ENCODE measurements around the gene ASB3. TPM values are rescaled to one million over a fixed set of nuclear protein-coding genes. Genes with fewer than 3 reads are reported as not detected.

Gene ASB3
- polyA plus RNA-seq, 3 donors = 6.7 to 14.9 (median 8.1) TPM

GRCh38 chr2:53756644-53757043 is 30.1 kb downstream of the ASB3 start:
- Mint-ChIP-seq H3K4me1 (no peaks in the 10 kb centered on the region), H3K36me3 (peaks cover 32 to 44% of the 10 kb centered on the region in 2 donors), H3K27me3 (ENCODE audit: low read depth in 3 of 3) (no peaks in the 10 kb centered on the region), H3K9me3 (no peaks in the 10 kb centered on the region), H3K4me3 (no peak overlapping the region), H3K27ac (no peak overlapping the region)
- H3K9ac ChIP-seq (ENCODE audit: insufficient read depth, low read length, poor library complexity, severe bottlenecking) = no peak overlapping the region
- peaks cover 7 to 46% of the 10 kb centered on the region in 2 donors for H3K36me3 ChIP-seq (replicated peaks in 1 of 2; ENCODE audit: control insufficient read depth in 1 of 2, insufficient read depth in 2 of 2, low read length in 2 of 2)
- no peaks in the 10 kb centered on the region for H3K9me3 ChIP-seq (replicated peaks in 1 of 2; ENCODE audit: control insufficient read depth in 1 of 2, insufficient read depth in 1 of 2, low read length in 2 of 2)
- no peaks in the 10 kb centered on the region for H4K20me1 ChIP-seq (ENCODE audit: insufficient read depth, low read length)
- WGBS (ENCODE audit: insufficient coverage) = 97% methylated on average over 13 of the region's 15 CpGs
- no peak for TF ChIP-seq CTCF (IDR thresholded peaks at IDR 0.05)
- intact Hi-C loops (cut with micrococcal nuclease) = no loop called here
- no peaks in the 10 kb centered on the region for H3K4me1 ChIP-seq (ENCODE audit: control insufficient read depth in 1 of 2, insufficient read depth in 2 of 2, low read length in 2 of 2)
- no peak overlapping the region for H2AFZ ChIP-seq (ENCODE audit: insufficient read depth, low read depth, low read length, poor library complexity, severe bottlenecking)
- no peaks in the 10 kb centered on the region for H3K27me3 ChIP-seq (ENCODE audit: control insufficient read depth in 2 of 2, insufficient read depth in 2 of 2, low read length in 2 of 2)
- H3K4me3 ChIP-seq (replicated peaks in 1 of 3; ENCODE audit: low read depth in 2 of 3, low read length in 3 of 3) = no peak overlapping the region
- no peak overlapping the region for H3K4me2 ChIP-seq (replicated peaks; ENCODE audit: extremely low read depth, low read length, poor library complexity, severe bottlenecking)
- H3K27ac ChIP-seq (ENCODE audit: low read depth in 1 of 2, low read length in 2 of 2) = no peak overlapping the region
- DNase-seq = no peak
- no peaks in the 10 kb centered on the region for H3K79me2 ChIP-seq (ENCODE audit: insufficient read depth, low read length)

- no peak for DNase-seq
- no CpG with 5 or more reads among the region's 2 CpGs for WGBS (ENCODE audit: insufficient coverage)
- no peaks in the 10 kb centered on the region for H3K4me1 ChIP-seq (ENCODE audit: control insufficient read depth in 1 of 2, insufficient read depth in 2 of 2, low read length in 2 of 2)
- H4K20me1 ChIP-seq (ENCODE audit: insufficient read depth, low read length) = no peaks in the 10 kb centered on the region
- no peaks in the 10 kb centered on the region for H3K79me2 ChIP-seq (ENCODE audit: insufficient read depth, low read length)
- Mint-ChIP-seq H3K36me3 (peaks cover 27 to 40% of the 10 kb centered on the region in 2 donors), H3K27me3 (ENCODE audit: low read depth in 3 of 3) (no peaks in the 10 kb centered on the region), H3K9me3 (no peaks in the 10 kb centered on the region), H3K27ac (no peak overlapping the region), H3K4me1 (no peaks in the 10 kb centered on the region), H3K4me3 (no peak overlapping the region)
- H2AFZ ChIP-seq (ENCODE audit: insufficient read depth, low read depth, low read length, poor library complexity, severe bottlenecking) = no peak overlapping the region
- no peak overlapping the region for H3K27ac ChIP-seq (ENCODE audit: low read depth in 1 of 2, low read length in 2 of 2)
- no peak overlapping the region for H3K4me2 ChIP-seq (replicated peaks; ENCODE audit: extremely low read depth, low read length, poor library complexity, severe bottlenecking)
- H3K9ac ChIP-seq (ENCODE audit: insufficient read depth, low read length, poor library complexity, severe bottlenecking) = no peak overlapping the region
- no peak overlapping the region for H3K4me3 ChIP-seq (replicated peaks in 1 of 3; ENCODE audit: low read depth in 2 of 3, low read length in 3 of 3)
- intact Hi-C loops (cut with micrococcal nuclease) = no loop called here
- no peaks in the 10 kb centered on the region for H3K9me3 ChIP-seq (replicated peaks in 1 of 2; ENCODE audit: control insufficient read depth in 1 of 2, insufficient read depth in 1 of 2, low read length in 2 of 2)
- no peaks in the 10 kb centered on the region for H3K27me3 ChIP-seq (ENCODE audit: control insufficient read depth in 2 of 2, insufficient read depth in 2 of 2, low read length in 2 of 2)
- no peak for TF ChIP-seq CTCF (IDR thresholded peaks at IDR 0.05)
- H3K36me3 ChIP-seq (replicated peaks in 1 of 2; ENCODE audit: control insufficient read depth in 1 of 2, insufficient read depth in 2 of 2, low read length in 2 of 2) = peaks cover 10 to 37% of the 10 kb centered on the region in 2 donors
Observed at GRCh38 chr2:53755121-53755520, 31.6 kb downstream of the ASB3 start.

All from CD14-positive monocyte (primary cell).